Ovary (tissue), 9 donors: ENCODE data around the gene SH3PXD2A. TPM values are rescaled to one million over a fixed set of nuclear protein-coding genes. Genes with fewer than 3 reads are reported as not detected.

Experiments
- DNase-seq, 5 donors: peaks; one replicate each; pipeline ENCODE4 v3.0.0-alpha.2; 2019 to 2020
- H3K27ac ChIP-seq, 2 donors: fragments of 200-600 bp; one replicate each; pipeline versions ENCODE4 v1.5.1 to v1.8.0; 2019 to 2022
- H3K27me3 ChIP-seq: fragments of 200-600 bp; one replicate; pipeline ENCODE4 v1.8.0; 2022
- H3K36me3 ChIP-seq: fragments of 200-600 bp; sonication (generic); one replicate; pipeline ENCODE4 v1.5.1; 2019
- H3K4me1 ChIP-seq: one replicate; pipeline ENCODE4 v1.8.1; 2013; ENCODE audit warnings: mild to moderate bottlenecking, moderate library complexity; ENCODE audit not compliant: insufficient read depth
- H3K4me3 ChIP-seq: fragments of 200-600 bp; sonication (generic); one replicate; pipeline ENCODE4 v1.5.1; 2017
- H3K9me3 ChIP-seq, 2 donors: fragments of 200-600 bp in 1 of 2; sonication (generic) in 1 of 2; one replicate each; pipeline versions ENCODE4 v1.5.1 to v1.8.1; 2013 to 2019; ENCODE audit warnings: mild to moderate bottlenecking in 1 of 2, moderate library complexity in 1 of 2
- EP300 ChIP-seq: sonication (generic); formaldehyde crosslinking; IDR thresholded peaks from one replicate; pipeline ENCODE4 v1.6.1; 2017; ENCODE audit warnings: antibody characterized with exemption
- POLR2A ChIP-seq: fragments of 450-650 bp; IDR thresholded peaks from one replicate; pipeline ENCODE4 v1.6.1; 2017; ENCODE audit warnings: antibody characterized with exemption, mild to moderate bottlenecking, moderate library complexity
- whole genome bisulfite sequencing, 3 donors: extraction: QIAGEN DNeasy Blood & Tissue Kit in 1 of 3; methylation state at CpG; one replicate each; pipeline versions ENCODE4 v1.1.5 to v1.1.7; 2013 to 2017; 5-methylcytosine and 5-hydroxymethylcytosine counted together
- intact Hi-C, 4 donors: fragments of 100-400 bp; cut with DNase I; formaldehyde crosslinking; loops; one replicate each; pipeline versions ENCODE4 v1.11.0 to v1.15.1; 2022 to 2023
- polyA plus RNA-seq, 2 donors: library from polyadenylated mRNA; stranded (reverse); fragments of 200-250 nt in 1 of 2; fragments of 350-450 nt in 1 of 2; fragmentation: Illumina TruSeq in 1 of 2; extraction: RNeasy Lipid Tissue Mini Kit (QIAGEN cat#74804) in 1 of 2; gene quantifications; one replicate each; pipeline ENCODE4 v1.2.3, GENCODE V29; 2013 to 2014
- total RNA-seq, 7 donors: library from RNA; depleted of rRNA in 2 of 7; stranded (reverse); fragments of >200 nt in 2 of 7; fragmentation: NEBNext Ultra II Directional in 3 of 7; extraction: Animal tissue kit (Norgen Biotek cat#: 25700) in 3 of 7; gene quantifications; one replicate each; pipeline versions ENCODE4 v1.1.0 to v1.2.4, GENCODE V29; 2016 to 2023
- TF ChIP-seq, protein P1 (sequence below), 3 donors: fragments of 450-650 bp in 2 of 3; fragments of 200-600 bp in 1 of 3; IDR thresholded peaks; one replicate each; pipeline versions ENCODE4 v1.5.1 to v1.8.0; 2016 to 2022; ENCODE audit warnings: antibody characterized with exemption in 3 of 3, mild to moderate bottlenecking in 1 of 3
- donor health status: DM: no; HTN: no; CAD: no; lungs with moderate emphysema.
- donor health status: DM: no; HTN: no; CAD: no.
- donor health status: Bipolar disorder and iron deficiency.
- donor health status: DM: yes; HTN: yes; CAD: no.
- donor health status: DM: no; HTN: no; CAD: no.
- donor health status: DM: yes; HTN: yes; CAD: no.

SH3PXD2A gene
- total and polyA plus RNA-seq, 9 donors = 15.3 to 82.9 (median 52.2) TPM

DNA sequence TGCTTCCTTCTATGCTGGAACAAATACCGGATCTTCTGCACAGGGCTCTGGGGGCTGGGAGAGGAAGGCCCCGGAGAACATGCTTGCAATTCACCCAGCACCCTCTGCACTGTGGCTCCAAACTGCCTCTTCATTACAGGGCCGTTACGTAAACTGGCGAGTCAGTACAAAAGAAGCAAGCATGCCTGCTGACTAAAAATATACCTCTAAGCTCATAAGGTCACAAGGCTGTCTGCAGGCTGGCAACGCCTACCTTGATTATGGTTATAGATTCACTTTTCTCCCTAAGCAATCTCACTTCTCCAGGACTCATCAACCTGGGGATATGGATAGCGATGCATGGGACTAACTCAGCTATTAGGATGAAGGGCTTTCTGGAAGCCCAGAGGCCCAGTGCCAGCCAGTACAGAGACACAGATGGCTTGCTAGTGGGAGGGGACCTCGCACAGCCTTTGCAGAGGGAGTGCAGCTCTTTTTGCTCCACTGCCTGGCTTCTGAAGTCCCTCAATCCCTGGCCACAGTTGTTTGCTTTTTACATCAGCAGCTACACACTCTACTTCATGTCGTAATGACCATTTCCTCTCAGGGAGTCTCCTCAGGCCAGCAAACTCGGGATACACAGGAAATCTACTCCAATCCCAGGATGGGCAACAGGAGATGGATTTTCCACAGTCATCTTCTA, 96.1 kb downstream of the SH3PXD2A start:
- H3K4me1 ChIP-seq = peaks cover 15% of the 10 kb centered on the region
- WGBS, 3 donors = 40 to 59% (median 44%) methylated on average over 10 of the region's 10 CpGs

DNA sequence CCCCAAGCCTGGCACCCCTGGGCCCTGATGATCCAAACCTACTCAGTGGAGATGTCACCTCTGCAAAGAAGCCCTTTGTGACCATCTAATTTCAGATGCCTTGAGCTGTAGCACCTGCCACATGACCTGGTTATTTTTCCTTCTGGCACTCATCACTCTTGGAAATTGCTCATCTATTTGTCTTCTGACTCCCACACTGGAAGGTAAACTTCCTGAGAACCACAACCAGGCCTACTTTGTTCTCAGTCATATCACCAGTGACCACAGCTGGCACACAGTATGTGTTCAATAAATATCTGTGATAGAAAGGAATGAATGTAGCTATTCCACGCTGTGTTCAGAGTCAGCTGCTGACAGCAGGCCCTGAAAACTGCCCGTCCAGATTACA, 97.1 kb downstream of the SH3PXD2A start:
- peaks cover 15% of the 10 kb centered on the region for H3K4me1 ChIP-seq
- H3K27ac ChIP-seq = no peak overlapping the region
- H3K36me3 ChIP-seq = no peaks in the 10 kb centered on the region
- TF ChIP-seq, protein P1, sequence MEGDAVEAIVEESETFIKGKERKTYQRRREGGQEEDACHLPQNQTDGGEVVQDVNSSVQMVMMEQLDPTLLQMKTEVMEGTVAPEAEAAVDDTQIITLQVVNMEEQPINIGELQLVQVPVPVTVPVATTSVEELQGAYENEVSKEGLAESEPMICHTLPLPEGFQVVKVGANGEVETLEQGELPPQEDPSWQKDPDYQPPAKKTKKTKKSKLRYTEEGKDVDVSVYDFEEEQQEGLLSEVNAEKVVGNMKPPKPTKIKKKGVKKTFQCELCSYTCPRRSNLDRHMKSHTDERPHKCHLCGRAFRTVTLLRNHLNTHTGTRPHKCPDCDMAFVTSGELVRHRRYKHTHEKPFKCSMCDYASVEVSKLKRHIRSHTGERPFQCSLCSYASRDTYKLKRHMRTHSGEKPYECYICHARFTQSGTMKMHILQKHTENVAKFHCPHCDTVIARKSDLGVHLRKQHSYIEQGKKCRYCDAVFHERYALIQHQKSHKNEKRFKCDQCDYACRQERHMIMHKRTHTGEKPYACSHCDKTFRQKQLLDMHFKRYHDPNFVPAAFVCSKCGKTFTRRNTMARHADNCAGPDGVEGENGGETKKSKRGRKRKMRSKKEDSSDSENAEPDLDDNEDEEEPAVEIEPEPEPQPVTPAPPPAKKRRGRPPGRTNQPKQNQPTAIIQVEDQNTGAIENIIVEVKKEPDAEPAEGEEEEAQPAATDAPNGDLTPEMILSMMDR (IDR thresholded peaks at IDR 0.05) = no peak
- TF ChIP-seq EP300 = no peak
- H3K4me3 ChIP-seq = no peak overlapping the region
- no peaks in the 10 kb centered on the region for H3K9me3 ChIP-seq
- H3K27me3 ChIP-seq = no peaks in the 10 kb centered on the region
- 59 to 79% (median 75%) methylated on average over 2 of the region's 2 CpGs for WGBS, 3 donors
- intact Hi-C loops = no loop called here
- no peak for DNase-seq

More for the DNA sequence above, 96.1 kb downstream of the SH3PXD2A start:
- peak overlapping the region in 1 of 2 donors; percentile 41 for H3K27ac ChIP-seq
- H3K4me3 ChIP-seq = no peak overlapping the region
- TF ChIP-seq, protein P1 (IDR thresholded peaks at IDR 0.05) = no peak
- TF ChIP-seq POLR2A (no peak), EP300 (no peak)
- H3K36me3 ChIP-seq = no peaks in the 10 kb centered on the region
- DNase-seq = no peak
- intact Hi-C loops = no loop called here
- no peaks in the 10 kb centered on the region for H3K27me3 ChIP-seq
- no peaks in the 10 kb centered on the region for H3K9me3 ChIP-seq

DNA sequence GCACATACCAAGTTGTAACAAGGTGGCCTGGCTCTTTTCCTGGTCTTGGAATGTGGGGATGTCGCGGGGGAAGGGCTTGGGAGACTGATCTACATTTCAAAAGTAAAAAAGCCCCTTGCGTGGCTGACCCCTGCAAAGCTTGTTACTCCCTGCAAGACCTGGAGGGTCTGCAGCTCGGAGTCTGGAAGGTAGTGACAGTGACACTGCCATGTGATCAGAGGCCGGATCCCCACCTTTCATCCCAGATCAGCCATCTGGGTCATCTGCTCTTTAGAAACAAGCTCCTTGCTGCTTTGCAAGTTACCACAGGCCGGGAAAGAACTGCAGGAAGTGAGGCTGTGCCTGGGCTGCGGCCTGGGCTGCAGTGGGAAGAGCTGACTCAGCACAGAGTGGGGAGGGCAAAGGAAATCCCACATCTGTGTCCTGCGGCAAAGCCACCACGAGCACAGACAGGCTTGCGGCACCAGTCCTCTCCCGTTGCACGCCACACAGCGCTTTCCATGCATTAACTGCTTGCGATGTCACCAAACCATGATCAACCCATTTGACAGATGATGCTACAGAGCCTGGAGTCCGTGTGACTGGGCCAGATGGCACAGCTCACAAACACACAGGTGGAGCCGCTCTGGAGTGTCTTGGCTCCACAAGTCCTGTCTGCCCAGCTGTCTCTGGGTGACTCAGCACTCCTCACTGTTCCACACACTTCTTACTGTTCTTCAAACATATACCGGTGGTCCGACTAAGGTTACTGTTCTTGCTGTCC, 97.7 kb downstream of the SH3PXD2A start:
- WGBS, 3 donors = 64 to 72% (median 72%) methylated on average over 18 of the region's 18 CpGs

DNA sequence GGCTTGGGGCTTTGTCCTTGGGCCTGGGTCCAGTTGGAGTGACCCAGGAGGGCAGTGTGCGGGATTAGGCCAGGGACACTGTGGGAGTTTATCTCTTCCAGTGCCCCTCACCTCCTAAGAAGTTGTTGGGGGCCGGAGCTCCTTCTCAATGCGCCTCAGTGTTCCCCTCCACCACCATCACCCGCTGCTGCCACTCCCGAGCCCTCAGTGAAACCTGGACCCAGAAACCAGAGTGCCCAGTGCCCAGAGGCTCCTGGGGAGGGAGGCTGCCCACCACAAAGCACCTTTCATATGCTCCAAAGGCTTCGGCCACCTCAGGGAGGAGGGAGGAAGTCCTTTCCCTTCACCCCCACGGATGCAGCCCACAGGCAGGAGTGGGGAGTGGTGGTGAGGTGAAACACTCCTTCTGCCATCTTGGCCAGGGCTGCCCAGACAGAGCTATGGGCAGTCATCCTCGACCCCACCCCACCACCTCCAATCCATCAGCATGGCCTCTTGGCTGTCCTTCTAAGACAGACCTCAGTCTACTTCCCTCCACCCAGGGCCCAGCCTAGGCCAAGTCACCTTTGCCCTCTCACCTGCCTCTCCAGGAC, 99.0 kb downstream of the SH3PXD2A start:
- H3K27me3 ChIP-seq = no peaks in the 10 kb centered on the region
- WGBS, 3 donors = 80 to 84% (median 84%) methylated on average over 8 of the region's 8 CpGs
- DNase-seq = no peak
- TF ChIP-seq, protein P1 (IDR thresholded peaks at IDR 0.05) = no peak
- TF ChIP-seq EP300 (no peak), POLR2A (no peak)
- peaks cover 21% of the 10 kb centered on the region for H3K4me1 ChIP-seq
- H3K27ac ChIP-seq = no peak overlapping the region
- no peak overlapping the region for H3K4me3 ChIP-seq
- intact Hi-C loops = no loop called here
- H3K9me3 ChIP-seq = no peaks in the 10 kb centered on the region
- H3K36me3 ChIP-seq = no peaks in the 10 kb centered on the region

More for the DNA sequence above, 97.7 kb downstream of the SH3PXD2A start:
- TF ChIP-seq, protein P1 (IDR thresholded peaks at IDR 0.05) = no peak
- TF ChIP-seq EP300 (no peak), POLR2A (no peak)
- H3K4me3 ChIP-seq = no peak overlapping the region
- no peaks in the 10 kb centered on the region for H3K36me3 ChIP-seq
- no peaks in the 10 kb centered on the region for H3K9me3 ChIP-seq
- H3K27ac ChIP-seq = no peak overlapping the region
- intact Hi-C loops = no loop called here
- peaks cover 15% of the 10 kb centered on the region for H3K4me1 ChIP-seq
- no peaks in the 10 kb centered on the region for H3K27me3 ChIP-seq
- no peak for DNase-seq
